SKM-1 treated with dmso at 0.1 percent for 144 hours (cell line): ENCODE data around the gene CRYBG1.
"Not testable (repeated sequence)": the region's sequence is repeated elsewhere in the genome, so short reads cannot be mapped to it uniquely, and the experiment has no call there.

Experiments
- DNase-seq: peaks from one replicate; lab custom pipeline; 2025; ENCODE audit not compliant: unreplicated experiment; lab: John Stamatoyannopoulos, UW

Gene CRYBG1

DNA sequence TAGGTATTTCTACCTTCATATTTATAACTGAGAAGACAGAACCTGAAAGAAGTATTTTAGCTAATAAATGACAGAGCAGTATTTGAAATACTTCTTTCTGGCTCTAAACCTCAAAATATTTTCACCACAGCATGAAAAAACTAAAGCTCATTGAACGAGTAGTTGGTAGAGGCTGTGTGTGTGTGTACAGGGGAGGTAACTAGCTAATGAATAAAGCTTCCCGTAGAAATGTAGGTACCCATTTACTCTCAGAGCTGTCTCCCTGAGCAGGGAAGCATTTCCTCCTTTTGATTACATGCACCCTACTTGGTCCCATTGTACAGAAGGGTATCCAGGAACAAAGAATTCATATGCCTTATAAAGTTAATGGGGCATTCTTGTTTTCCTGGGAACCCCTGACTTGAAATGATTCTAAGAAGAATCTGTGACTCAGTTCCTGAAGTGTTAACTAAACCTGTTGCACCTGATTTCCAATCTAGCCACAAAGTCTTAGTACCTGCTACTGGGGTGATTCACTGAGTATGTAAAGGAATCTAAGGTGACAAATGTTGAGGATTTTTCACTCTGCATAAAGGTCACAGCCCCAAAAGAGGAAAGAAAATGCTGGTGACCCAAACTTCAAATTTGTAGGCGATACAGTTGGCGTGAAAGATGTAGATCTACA is 12.5 kb downstream of the CRYBG1 start:
- no peak for DNase-seq

DNA sequence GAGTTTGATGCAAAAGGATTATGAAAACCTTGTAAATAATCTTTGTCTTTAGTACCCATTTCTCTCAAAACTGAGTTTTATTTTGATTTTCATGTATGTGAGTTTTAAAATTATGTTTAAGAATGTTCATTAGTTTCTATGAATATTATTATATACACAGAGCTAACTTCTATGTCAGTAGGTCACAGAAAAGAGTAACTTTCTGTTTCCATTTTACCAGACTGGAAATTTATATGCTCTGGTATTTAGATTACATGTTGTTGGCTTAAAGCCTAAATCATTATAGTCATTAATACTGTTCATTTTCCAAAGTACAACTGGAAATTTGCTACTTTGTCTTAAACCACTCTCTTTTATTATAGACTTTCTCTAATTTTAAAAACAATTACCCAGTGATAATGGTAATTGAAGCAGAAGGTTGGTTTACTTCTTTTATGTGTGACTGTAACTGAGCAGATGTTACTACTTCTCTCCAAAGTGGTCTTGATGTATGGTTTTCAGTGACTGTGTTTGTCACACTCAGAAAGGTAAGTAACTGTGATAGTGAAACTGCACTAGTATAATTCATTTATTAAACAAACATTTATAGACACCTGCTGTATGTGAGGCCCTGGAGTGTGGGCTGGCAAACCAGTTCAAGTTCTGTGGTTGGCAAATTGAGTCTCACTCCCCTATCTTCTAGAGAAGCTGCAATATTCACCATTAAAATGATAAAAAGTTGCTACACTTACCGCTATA is 13.2 kb downstream of the CRYBG1 start:
- no peak for DNase-seq

DNA sequence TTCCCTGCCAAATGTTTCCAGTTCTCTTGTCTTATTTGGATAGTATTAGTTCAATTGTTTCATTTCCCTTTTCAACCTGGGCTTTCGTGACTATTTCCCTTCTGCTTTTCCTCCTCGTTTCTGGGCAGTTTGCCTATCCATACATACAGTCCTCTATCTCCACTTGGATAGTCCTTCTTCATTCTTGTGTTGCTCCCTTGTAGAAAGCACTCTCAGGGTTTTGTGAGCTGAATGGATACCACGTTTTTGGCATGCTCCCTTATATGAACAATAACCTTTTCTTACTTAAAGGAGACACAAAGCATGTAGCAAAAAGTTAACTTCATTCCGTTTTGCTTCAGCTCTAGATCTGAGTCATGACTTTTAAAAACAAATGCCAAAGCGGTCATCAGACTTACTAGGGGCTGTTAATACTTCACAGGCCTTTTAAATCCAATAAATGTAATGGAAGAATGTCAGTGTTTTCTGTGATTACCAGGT is 16.6 kb downstream of the CRYBG1 start:
- no peak for DNase-seq

- no peak for DNase-seq
Observed at GRCh38 chr6:106379951-106380350, 19.4 kb downstream of the CRYBG1 start.

DNA sequence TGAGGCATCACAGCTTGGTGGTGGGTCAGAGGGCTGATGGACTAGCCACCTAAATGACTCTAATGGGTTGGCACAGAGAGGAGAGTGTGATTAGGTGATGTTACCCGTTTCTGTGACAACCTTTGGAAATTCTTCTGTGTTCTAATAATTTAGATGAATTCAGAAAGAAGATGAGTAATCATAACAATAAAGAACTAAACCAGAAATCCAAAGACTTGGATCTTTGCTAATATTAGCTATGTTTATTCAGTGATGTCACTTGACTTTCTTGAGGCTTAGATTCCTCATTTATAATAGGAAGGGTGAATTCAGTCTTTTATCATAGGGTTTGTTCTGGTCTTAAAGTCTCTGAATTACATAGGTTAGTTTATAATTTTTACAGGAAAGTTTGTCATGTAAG is 19.9 kb downstream of the CRYBG1 start:
- no peak for DNase-seq

GRCh38 chr6:106381223-106381622 is 20.7 kb downstream of the CRYBG1 start:
- DNase-seq: no peak

- no peak for DNase-seq
Observed at GRCh38 chr6:106381881-106382280, 21.4 kb downstream of the CRYBG1 start.

GRCh38 chr6:106383573-106383972 is 23.1 kb downstream of the CRYBG1 start:
- DNase-seq: peak; percentile 37

DNA sequence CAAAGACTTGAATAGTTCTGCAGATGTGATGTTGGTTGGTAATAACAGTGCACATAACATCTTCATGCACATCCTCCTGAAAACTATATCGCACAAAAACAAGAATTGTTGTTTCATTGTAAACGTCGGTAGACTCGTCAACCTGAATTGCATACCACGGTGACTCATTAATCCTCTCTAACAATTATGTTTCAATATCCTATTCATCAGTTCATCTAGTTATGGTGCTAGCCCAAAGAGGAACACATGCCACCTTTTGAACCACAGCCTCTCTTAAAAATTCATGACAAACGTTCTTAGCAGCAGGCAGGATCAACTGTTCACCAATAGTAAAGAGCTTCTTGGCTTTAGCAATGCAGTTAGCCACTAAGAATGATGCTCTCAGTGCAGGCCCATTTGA is 25.0 kb downstream of the CRYBG1 start:
- no peak for DNase-seq

- no peak for DNase-seq
Observed at GRCh38 chr6:106387875-106388274, 27.4 kb downstream of the CRYBG1 start.

- no peak for DNase-seq
Observed at GRCh38 chr6:106390088-106390487, 29.6 kb downstream of the CRYBG1 start.

DNA sequence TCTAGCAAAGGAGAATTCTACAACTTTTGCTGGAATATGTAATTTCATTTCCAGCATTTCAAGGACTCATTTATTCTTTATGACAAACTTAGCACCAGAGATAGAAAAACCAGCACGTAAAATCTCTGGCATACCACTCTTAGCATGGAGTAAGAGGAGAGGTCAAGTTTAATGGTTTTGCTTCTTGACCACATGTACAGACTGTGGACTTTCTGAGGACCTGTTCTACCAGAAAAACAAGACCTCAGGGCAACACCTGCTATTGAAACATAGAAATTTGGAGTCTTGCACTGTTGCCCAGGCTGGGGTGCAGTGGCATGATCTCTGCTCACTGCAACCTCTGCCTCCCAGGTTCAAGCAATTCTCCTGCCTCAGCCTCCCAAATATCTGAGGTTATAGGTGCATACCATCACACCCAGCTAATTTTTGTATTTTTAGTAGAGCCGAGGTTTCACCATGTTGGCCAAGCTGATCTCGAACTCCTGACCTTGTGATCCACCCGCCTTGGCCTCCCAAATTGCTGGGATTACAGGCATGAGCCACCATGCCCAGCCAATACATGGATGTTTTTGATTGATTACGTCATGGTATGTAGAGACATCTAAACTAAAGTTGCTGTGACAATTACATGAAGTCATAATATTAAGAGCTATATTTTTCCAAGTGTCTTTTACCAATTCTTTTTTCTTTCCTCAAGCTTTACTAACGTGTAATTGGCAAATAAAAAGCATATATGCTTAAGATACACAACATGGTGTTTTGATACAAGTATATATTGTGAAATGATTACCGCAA is 36.1 kb downstream of the CRYBG1 start:
- DNase-seq: no peak

DNA sequence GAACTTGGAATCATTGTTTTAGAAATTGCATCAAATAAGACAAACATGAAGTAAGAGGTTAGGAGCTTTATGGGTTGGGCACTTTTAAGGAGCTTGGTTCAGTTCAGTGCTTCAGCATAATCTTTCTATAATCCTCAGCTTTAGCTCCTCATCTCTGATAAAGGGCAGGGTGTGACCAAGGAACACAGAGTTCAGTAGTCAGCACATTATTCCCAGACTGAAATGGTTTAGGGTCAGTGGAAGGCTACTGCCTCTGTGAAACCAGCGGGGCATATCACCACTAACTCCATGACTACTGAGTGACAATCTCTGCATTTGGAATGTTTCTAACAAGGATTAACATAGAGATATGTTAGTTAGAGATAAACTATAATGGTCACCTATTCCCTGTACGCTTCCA is 36.9 kb downstream of the CRYBG1 start:
- no peak for DNase-seq

- DNase-seq: no peak
Observed at GRCh38 chr6:106398621-106399020, 38.1 kb downstream of the CRYBG1 start.

DNA sequence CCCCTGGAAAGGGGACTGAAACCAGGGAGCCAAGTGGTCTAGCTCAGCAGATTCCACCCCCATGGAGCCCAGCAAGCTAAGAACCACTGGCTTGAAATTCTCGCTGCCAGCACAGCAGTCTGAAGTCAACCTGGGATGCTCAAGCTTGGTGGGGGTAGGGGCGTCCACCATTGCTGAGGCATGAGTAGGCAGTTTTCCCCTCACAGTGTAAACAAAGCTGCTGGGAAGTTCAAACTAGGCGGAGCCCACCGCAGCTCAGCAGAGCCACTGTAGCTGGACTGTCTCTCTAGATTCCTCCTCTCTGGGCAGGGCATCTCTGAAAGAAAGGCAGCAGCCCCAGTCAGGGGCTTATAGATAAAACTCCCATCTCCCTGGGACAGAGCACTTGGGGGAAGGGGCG is 44.5 kb downstream of the CRYBG1 start:
- not testable (repeated sequence) for DNase-seq

DNA sequence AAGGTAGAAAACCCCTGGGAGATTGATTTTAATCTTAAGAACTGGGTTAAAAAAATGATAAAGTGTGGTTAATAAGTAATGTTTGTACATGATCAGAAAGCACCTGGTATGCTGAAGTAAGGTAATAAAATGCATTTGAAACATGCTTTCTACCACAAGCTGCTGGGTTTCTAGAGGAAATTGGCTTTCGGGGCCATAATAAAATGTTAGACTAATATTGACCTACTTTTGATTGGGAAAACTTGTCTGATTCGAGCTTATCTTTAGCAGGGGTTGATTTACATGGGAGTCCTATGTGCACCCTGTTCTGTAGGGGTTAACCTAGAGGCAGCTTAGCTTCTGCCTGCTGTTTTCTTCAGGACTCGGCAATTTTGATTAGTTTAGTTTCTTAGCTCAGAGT is 50.5 kb downstream of the CRYBG1 start:
- DNase-seq: no peak

- DNase-seq: no peak
Observed at GRCh38 chr6:106411643-106412200, 51.2 kb downstream of the CRYBG1 start.

- no peak for DNase-seq
Observed at GRCh38 chr6:106413016-106413415, 52.5 kb downstream of the CRYBG1 start.

- no peak for DNase-seq
Observed at GRCh38 chr6:106413722-106414121, 53.2 kb downstream of the CRYBG1 start.

GRCh38 chr6:106415921-106416320 is 55.4 kb downstream of the CRYBG1 start:
- DNase-seq: no peak

- DNase-seq: no peak
Observed at GRCh38 chr6:106417572-106418147, 57.1 kb downstream of the CRYBG1 start.
